ENCODE results near the gene CLDN14. TPM values are rescaled to one million over a fixed set of nuclear protein-coding genes. Genes with fewer than 3 reads are reported as not detected.

Gene CLDN14
- total and polyA plus RNA-seq, 8 donors = 0.38 to 3.3 (median 0.92) TPM

GRCh38 chr21:36471254-36471723, 8.6 kb downstream of the CLDN14 start:
- WGBS, 2 donors = 87 to 97% methylated on average over 1 of the region's 1 CpG
- Histone ChIP-seq H3K36me3 (no peaks in the 10 kb centered on the region), H3K4me1 (no peaks in the 10 kb centered on the region), H3K9me3 (no peaks in the 10 kb centered on the region), H3K27ac (no peak overlapping the region), H3K27me3 (no peaks in the 10 kb centered on the region), H3K4me3 (no peak overlapping the region)
- intact Hi-C loops (cut with DNase I) = no loop called here
- ATAC-seq (no peak), FAIRE-seq (no peak), DNase-seq (no peak)
- TF ChIP-seq CTCF (IDR thresholded peaks at IDR 0.05) = no peak

DNA sequence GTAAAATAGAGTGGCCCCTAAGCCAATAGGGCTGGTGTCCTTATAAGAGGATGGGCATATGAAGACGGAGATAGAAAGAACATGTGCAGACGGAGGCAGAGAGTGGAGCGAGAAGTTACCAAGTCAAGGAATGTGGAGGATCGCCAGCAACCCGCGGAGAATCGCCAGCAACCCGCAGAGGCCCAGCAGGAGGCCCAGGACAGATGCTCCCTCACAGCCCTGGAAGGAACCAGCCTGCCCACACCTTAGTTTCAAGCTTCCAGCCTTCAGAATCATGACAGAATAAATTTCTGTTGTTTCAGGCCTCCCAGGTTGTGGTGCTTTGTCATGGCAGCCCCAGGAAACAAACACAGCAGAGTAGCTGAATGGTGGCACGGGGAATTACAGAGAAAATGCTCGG, 9.6 kb downstream of the CLDN14 start:
- no peak overlapping the region for H3K4me3 ChIP-seq
- H3K4me1 ChIP-seq = no peaks in the 10 kb centered on the region
- WGBS, 2 donors = 88 to 89% methylated on average over 10 of the region's 10 CpGs
- no peak overlapping the region for H3K27ac ChIP-seq
- DNase-seq (no peak), ATAC-seq (no peak), FAIRE-seq (no peak)
- TF ChIP-seq CTCF (IDR thresholded peaks at IDR 0.05) = no peak
- intact Hi-C loops (cut with DNase I) = no loop called here
- no peaks in the 10 kb centered on the region for H3K36me3 ChIP-seq
- H3K9me3 ChIP-seq = no peaks in the 10 kb centered on the region
- H3K27me3 ChIP-seq = no peaks in the 10 kb centered on the region

DNA sequence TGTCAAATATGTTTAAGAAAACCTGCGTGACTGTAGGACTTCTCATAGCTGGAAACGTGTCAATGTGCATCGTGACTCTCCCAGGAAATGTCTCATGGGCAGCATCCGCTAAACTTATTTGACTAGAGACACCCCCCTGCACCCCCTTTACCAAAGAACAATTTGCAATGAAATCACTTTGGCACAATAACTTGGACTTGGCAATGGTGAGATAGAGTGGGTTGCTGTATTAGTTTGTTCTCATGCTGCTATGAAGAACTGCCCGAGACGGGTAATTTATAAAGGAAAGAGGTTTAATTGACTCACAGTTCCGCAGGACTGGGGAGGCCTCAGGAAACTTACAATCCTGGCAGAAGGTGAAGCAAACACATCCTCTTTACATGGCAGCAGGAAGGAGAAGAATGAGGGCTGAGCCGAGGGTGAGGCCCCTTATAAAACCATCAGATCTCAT, 13.8 kb downstream of the CLDN14 start:
- intact Hi-C loops (cut with DNase I) = no loop called here
- no peak overlapping the region for H3K27ac ChIP-seq
- no peak overlapping the region for H3K4me3 ChIP-seq
- TF ChIP-seq CTCF (IDR thresholded peaks at IDR 0.05) = no peak
- no peaks in the 10 kb centered on the region for H3K4me1 ChIP-seq
- H3K36me3 ChIP-seq = no peaks in the 10 kb centered on the region
- 82 to 91% methylated on average over 8 of the region's 8 CpGs for WGBS, 2 donors
- DNase-seq (no peak), ATAC-seq (no peak), FAIRE-seq (no peak)
- no peaks in the 10 kb centered on the region for H3K9me3 ChIP-seq
- H3K27me3 ChIP-seq = no peaks in the 10 kb centered on the region

GRCh38 chr21:36465478-36465877, 14.4 kb downstream of the CLDN14 start:
- TF ChIP-seq CTCF (IDR thresholded peaks at IDR 0.05) = no peak
- no peaks in the 10 kb centered on the region for H3K9me3 ChIP-seq
- no peaks in the 10 kb centered on the region for H3K4me1 ChIP-seq
- no peak for FAIRE-seq
- no peak overlapping the region for H3K27ac ChIP-seq
- no peak for ATAC-seq
- H3K36me3 ChIP-seq = no peaks in the 10 kb centered on the region
- H3K4me3 ChIP-seq = no peak overlapping the region
- WGBS, 2 donors = 68 to 71% methylated on average over 8 of the region's 8 CpGs
- intact Hi-C loops (cut with DNase I) = no loop called here
- no peaks in the 10 kb centered on the region for H3K27me3 ChIP-seq
- no peak for DNase-seq

DNA sequence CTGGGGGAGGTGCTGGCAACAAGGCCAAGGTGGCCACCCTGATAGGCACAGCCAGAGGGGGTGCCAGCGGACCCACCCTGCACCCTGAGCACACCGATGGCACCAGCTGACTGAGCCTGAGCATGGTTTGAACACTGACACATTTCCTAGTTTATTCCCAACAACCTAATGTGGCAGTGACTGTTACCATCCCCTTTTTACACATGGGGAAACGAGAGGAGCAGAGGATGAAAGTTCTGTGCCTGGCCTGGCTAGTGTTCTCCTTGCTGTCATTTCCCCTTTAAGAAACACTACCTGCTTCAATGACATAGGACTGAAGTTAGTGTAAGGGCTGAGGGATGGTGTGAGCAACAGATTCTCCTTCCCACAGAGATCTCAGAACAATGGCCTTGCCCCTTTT, 15.3 kb downstream of the CLDN14 start:
- FAIRE-seq (no peak), DNase-seq (no peak), ATAC-seq (no peak)
- Histone ChIP-seq H3K27ac (no peak overlapping the region), H3K9me3 (no peaks in the 10 kb centered on the region), H3K4me3 (no peak overlapping the region), H3K27me3 (no peaks in the 10 kb centered on the region), H3K36me3 (no peaks in the 10 kb centered on the region), H3K4me1 (no peaks in the 10 kb centered on the region)
- intact Hi-C loops (cut with DNase I) = no loop called here
- WGBS, 2 donors = 79 to 83% methylated on average over 3 of the region's 3 CpGs
- TF ChIP-seq CTCF (IDR thresholded peaks at IDR 0.05) = no peak

Data from pancreas (tissue), 10 donors.